Measurements from ENCODE around the gene RTL9.

DNA sequence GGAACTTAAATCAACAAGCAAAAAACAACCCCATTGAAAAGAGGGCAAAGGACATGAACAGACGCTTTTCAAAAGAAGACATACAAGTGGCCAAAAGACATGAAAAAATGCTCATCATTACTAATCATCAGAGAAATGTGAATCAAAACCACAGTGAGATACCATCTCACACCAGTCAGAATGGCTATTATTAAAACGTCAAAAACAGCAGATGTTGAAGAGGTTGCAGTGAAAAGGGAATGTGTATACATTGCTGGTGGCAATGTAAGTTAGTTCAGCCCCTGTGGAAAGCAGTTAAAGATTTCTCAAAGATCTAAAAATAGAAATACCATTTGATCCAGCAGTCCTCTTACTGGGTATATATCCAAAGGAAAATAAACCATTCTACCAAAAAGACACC lies 22.6 kb downstream of the RTL9 start:
- TF ChIP-seq POLR2A (IDR thresholded peaks at IDR 0.05) (no peak), POLR2AphosphoS5 (IDR thresholded peaks at IDR 0.05) (no peak)

All from prostate gland (tissue), 1 donor.